ENCODE data around the gene ALKBH2.

The ALKBH2 gene

GRCh38 chr12:109085590-109085989, 7.7 kb downstream of the ALKBH2 start:
- no peak for TF ChIP-seq CTCF (IDR thresholded peaks at IDR 0.05; ENCODE audit: control insufficient read depth, insufficient read depth, low read depth, low read length, missing control alignments)
- DNase-seq (ENCODE audit: low read depth) = no peak
- no peak overlapping the region for H3K4me3 ChIP-seq (ENCODE audit: control insufficient read depth, low read depth, low read length)

DNA sequence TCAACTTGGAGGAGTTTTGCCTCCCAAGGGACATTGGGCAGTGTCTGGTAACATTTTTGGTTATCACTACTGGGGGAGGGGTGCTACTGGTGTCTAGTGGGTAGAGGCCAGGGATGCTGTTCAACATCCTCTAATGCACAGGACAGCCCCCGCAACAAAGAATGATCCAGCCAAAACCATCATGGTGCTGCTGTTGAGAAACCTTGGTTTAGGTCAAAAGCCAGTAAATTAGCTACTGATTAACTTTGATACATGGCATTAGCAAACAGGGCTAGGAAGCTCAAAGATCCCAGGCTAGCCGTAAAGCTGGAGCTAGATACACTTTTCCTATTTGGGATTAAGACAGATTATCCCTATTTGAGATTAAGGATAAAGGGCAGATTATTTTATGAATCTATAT, 8.8 kb downstream of the ALKBH2 start:
- no peak for DNase-seq (ENCODE audit: low read depth)
- no peak for TF ChIP-seq CTCF (IDR thresholded peaks at IDR 0.05; ENCODE audit: control insufficient read depth, insufficient read depth, low read depth, low read length, missing control alignments)
- H3K4me3 ChIP-seq (ENCODE audit: control insufficient read depth, low read depth, low read length) = no peak overlapping the region

- no peak for DNase-seq (ENCODE audit: low read depth)
- TF ChIP-seq CTCF (IDR thresholded peaks at IDR 0.05; ENCODE audit: control insufficient read depth, insufficient read depth, low read depth, low read length, missing control alignments) = no peak
- no peak overlapping the region for H3K4me3 ChIP-seq (ENCODE audit: control insufficient read depth, low read depth, low read length)
Measured at GRCh38 chr12:109082751-109083150, 10.5 kb downstream of the ALKBH2 start.

- H3K4me3 ChIP-seq (ENCODE audit: control insufficient read depth, low read depth, low read length) = no peak overlapping the region
- TF ChIP-seq CTCF (IDR thresholded peaks at IDR 0.05; ENCODE audit: control insufficient read depth, insufficient read depth, low read depth, low read length, missing control alignments) = no peak
- DNase-seq (ENCODE audit: low read depth) = no peak
Measured at GRCh38 chr12:109074866-109075265, 18.4 kb downstream of the ALKBH2 start.

DNA sequence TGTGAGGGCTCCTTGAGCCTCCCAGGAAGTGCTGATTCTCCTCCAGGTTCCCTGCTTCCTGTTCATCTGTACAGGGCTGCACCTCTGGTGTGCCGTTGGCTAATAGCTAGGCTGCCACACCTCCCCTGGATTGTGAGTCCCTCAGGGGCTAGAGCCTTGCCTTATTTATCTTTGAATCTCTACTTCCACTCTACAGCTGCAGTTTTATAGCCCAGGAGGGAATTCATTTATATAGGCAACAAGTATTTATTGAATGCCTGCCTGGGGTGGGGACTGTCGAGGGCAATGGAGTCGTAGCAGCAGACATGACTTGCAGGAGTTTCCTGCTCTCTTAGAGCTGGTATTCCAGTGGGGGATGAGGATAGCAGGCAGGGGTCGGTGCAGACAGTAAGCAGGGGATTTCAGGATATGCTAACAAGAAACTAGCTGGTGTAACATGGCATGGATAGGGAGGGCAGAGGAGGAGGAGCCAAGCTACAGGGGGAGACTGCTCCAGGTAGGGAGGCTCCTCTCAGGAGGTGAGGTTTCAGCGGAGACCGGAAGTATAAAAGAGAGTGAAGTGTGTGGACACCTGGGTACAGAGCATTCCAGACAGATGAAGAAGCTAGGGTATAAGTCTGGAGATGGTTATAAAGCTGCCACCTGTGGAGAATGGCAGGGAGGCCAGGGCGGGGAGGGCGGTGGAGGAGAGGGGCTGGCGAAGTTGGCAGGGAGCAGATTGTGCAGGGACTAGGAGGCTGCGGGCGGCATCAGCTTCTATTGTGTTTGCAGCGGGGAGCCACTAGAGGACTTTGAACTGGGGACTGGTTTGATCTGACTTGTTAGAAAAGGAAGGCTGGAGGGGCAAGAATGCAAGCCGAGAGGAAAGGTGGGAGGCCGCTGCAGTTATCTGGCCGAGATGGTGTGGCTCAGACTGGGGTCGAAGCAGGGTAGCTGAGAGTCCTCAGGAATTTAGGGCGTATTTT, 23.7 kb downstream of the ALKBH2 start:
- TF ChIP-seq CTCF (IDR thresholded peaks at IDR 0.05; ENCODE audit: control insufficient read depth, insufficient read depth, low read depth, low read length, missing control alignments) = no peak
- H3K4me3 ChIP-seq (ENCODE audit: control insufficient read depth, low read depth, low read length) = no peak overlapping the region
- DNase-seq (ENCODE audit: low read depth) = no peak

- no peak for TF ChIP-seq CTCF (IDR thresholded peaks at IDR 0.05; ENCODE audit: control insufficient read depth, insufficient read depth, low read depth, low read length, missing control alignments)
- no peak overlapping the region for H3K4me3 ChIP-seq (ENCODE audit: control insufficient read depth, low read depth, low read length)
- DNase-seq (ENCODE audit: low read depth) = no peak
Measured at GRCh38 chr12:109065853-109066193, 27.4 kb downstream of the ALKBH2 start.
